ENCODE measurements around the gene REELD1.

REELD1 gene

GRCh38 chr4:146229406-146229805 is 15.1 kb downstream of the REELD1 start:
- DNase-seq = no peak

- DNase-seq = no peak
Measured at GRCh38 chr4:146232131-146232722, 17.9 kb downstream of the REELD1 start.

GRCh38 chr4:146235654-146236177 is 21.4 kb downstream of the REELD1 start:
- DNase-seq = no peak

GRCh38 chr4:146236216-146236615 is 21.9 kb downstream of the REELD1 start:
- DNase-seq = no peak

- DNase-seq = no peak
Measured at GRCh38 chr4:146237092-146237491, 22.8 kb downstream of the REELD1 start.

- no peak for DNase-seq
Measured at GRCh38 chr4:146238107-146238506, 23.8 kb downstream of the REELD1 start.

- peak in 2 of 4 experiments; percentile 30 to 31 for DNase-seq
Measured at GRCh38 chr4:146243141-146243882, 29.0 kb downstream of the REELD1 start.

GRCh38 chr4:146243883-146244277 is 29.5 kb downstream of the REELD1 start:
- no peak for DNase-seq

- DNase-seq = no peak
Measured at GRCh38 chr4:146244496-146244895, 30.2 kb downstream of the REELD1 start.

GRCh38 chr4:146245246-146245645 is 30.9 kb downstream of the REELD1 start:
- DNase-seq = no peak

GRCh38 chr4:146245850-146246249 is 31.5 kb downstream of the REELD1 start:
- no peak for DNase-seq

- DNase-seq = no peak
Measured at GRCh38 chr4:146246381-146246780, 32.0 kb downstream of the REELD1 start.

- DNase-seq = no peak
Measured at GRCh38 chr4:146247356-146247755, 33.0 kb downstream of the REELD1 start.

- no peak for DNase-seq
Measured at GRCh38 chr4:146252969-146253611, 38.8 kb downstream of the REELD1 start.

- DNase-seq = no peak
Measured at GRCh38 chr4:146255463-146255862, 41.1 kb downstream of the REELD1 start.

GRCh38 chr4:146255874-146256273 is 41.5 kb downstream of the REELD1 start:
- DNase-seq = no peak

GRCh38 chr4:146256328-146256727 is 42.0 kb downstream of the REELD1 start:
- DNase-seq = no peak

- no peak for DNase-seq
Measured at GRCh38 chr4:146257511-146257910, 43.2 kb downstream of the REELD1 start.

- no peak for DNase-seq
Measured at GRCh38 chr4:146260521-146260920, 46.2 kb downstream of the REELD1 start.

GRCh38 chr4:146261041-146261440 is 46.7 kb downstream of the REELD1 start:
- no peak for DNase-seq

- DNase-seq = no peak
Measured at GRCh38 chr4:146263793-146264192, 49.5 kb downstream of the REELD1 start.

GRCh38 chr4:146265950-146266490 is 51.7 kb downstream of the REELD1 start:
- DNase-seq = no peak

GRCh38 chr4:146267826-146268225 is 53.5 kb downstream of the REELD1 start:
- DNase-seq = no peak

GRCh38 chr4:146269228-146269653 is 54.9 kb downstream of the REELD1 start:
- no peak for DNase-seq

All from activated naive CD4-positive, alpha-beta T cell (primary cell).